ENCODE results near the gene DCC.

DCC gene

GRCh38 chr18:52602820-52603219 is 262.8 kb downstream of the DCC start:
- no peak overlapping the region for H3K4me3 ChIP-seq (replicated peaks; ENCODE audit: low read depth, low read length)
- TF ChIP-seq CTCF (IDR thresholded peaks at IDR 0.05; ENCODE audit: insufficient read depth, low read length, poor library complexity, severe bottlenecking), result no peak
- no peak for DNase-seq (ENCODE audit: extremely low read depth, insufficient read length)

GRCh38 chr18:52605345-52605744 is 265.3 kb downstream of the DCC start:
- DNase-seq (ENCODE audit: extremely low read depth, insufficient read length), result no peak
- TF ChIP-seq CTCF (IDR thresholded peaks at IDR 0.05; ENCODE audit: insufficient read depth, low read length, poor library complexity, severe bottlenecking), result no peak
- no peak overlapping the region for H3K4me3 ChIP-seq (replicated peaks; ENCODE audit: low read depth, low read length)
- H3K36me3 ChIP-seq (ENCODE audit: control insufficient read depth, insufficient read depth, low read length), result no peaks in the 10 kb centered on the region
- H3K27me3 ChIP-seq (replicated peaks; ENCODE audit: control insufficient read depth, insufficient read depth, low read length), result no peaks in the 10 kb centered on the region

More at GRCh38 chr18:52602820-52603219, 262.8 kb downstream of the DCC start:
- no peaks in the 10 kb centered on the region for H3K27me3 ChIP-seq (replicated peaks; ENCODE audit: control insufficient read depth, insufficient read depth, low read length)
- H3K36me3 ChIP-seq (ENCODE audit: control insufficient read depth, insufficient read depth, low read length), result no peaks in the 10 kb centered on the region

- no peaks in the 10 kb centered on the region for H3K27me3 ChIP-seq (replicated peaks; ENCODE audit: control insufficient read depth, insufficient read depth, low read length)
- TF ChIP-seq CTCF (IDR thresholded peaks at IDR 0.05; ENCODE audit: insufficient read depth, low read length, poor library complexity, severe bottlenecking), result no peak
- no peak for DNase-seq (ENCODE audit: extremely low read depth, insufficient read length)
- no peak overlapping the region for H3K4me3 ChIP-seq (replicated peaks; ENCODE audit: low read depth, low read length)
- H3K36me3 ChIP-seq (ENCODE audit: control insufficient read depth, insufficient read depth, low read length), result no peaks in the 10 kb centered on the region
Observed at GRCh38 chr18:52607985-52608384, 268.0 kb downstream of the DCC start.

- no peak for DNase-seq (ENCODE audit: extremely low read depth, insufficient read length)
- no peak for TF ChIP-seq CTCF (IDR thresholded peaks at IDR 0.05; ENCODE audit: insufficient read depth, low read length, poor library complexity, severe bottlenecking)
- Histone ChIP-seq H3K36me3 (ENCODE audit: control insufficient read depth, insufficient read depth, low read length) (no peaks in the 10 kb centered on the region), H3K27me3 (replicated peaks; ENCODE audit: control insufficient read depth, insufficient read depth, low read length) (no peaks in the 10 kb centered on the region), H3K4me3 (replicated peaks; ENCODE audit: low read depth, low read length) (no peak overlapping the region)
Observed at GRCh38 chr18:52610451-52611115, 270.6 kb downstream of the DCC start.

- no peak for DNase-seq (ENCODE audit: extremely low read depth, insufficient read length)
- TF ChIP-seq CTCF (IDR thresholded peaks at IDR 0.05; ENCODE audit: insufficient read depth, low read length, poor library complexity, severe bottlenecking), result no peak
- no peaks in the 10 kb centered on the region for H3K36me3 ChIP-seq (ENCODE audit: control insufficient read depth, insufficient read depth, low read length)
- no peak overlapping the region for H3K4me3 ChIP-seq (replicated peaks; ENCODE audit: low read depth, low read length)
- no peaks in the 10 kb centered on the region for H3K27me3 ChIP-seq (replicated peaks; ENCODE audit: control insufficient read depth, insufficient read depth, low read length)
Observed at GRCh38 chr18:52612406-52612805, 272.4 kb downstream of the DCC start.

- no peak for TF ChIP-seq CTCF (IDR thresholded peaks at IDR 0.05; ENCODE audit: insufficient read depth, low read length, poor library complexity, severe bottlenecking)
- no peak overlapping the region for H3K4me3 ChIP-seq (replicated peaks; ENCODE audit: low read depth, low read length)
- H3K36me3 ChIP-seq (ENCODE audit: control insufficient read depth, insufficient read depth, low read length), result no peaks in the 10 kb centered on the region
- H3K27me3 ChIP-seq (replicated peaks; ENCODE audit: control insufficient read depth, insufficient read depth, low read length), result no peaks in the 10 kb centered on the region
- no peak for DNase-seq (ENCODE audit: extremely low read depth, insufficient read length)
Observed at GRCh38 chr18:52615321-52615720, 275.3 kb downstream of the DCC start.

Data from GM06990 (cell line).